ENCODE measurements around the gene KATNA1. TPM values are rescaled to one million over a fixed set of nuclear protein-coding genes. Genes with fewer than 3 reads are reported as not detected.

The KATNA1 gene
- total and polyA plus RNA-seq, 9 of the 15 experiments (the other 6 are each of a cell fraction or from before 2014, with no cell fraction given) = 22.5 to 76.9 (median 45.0) TPM

- TF ChIP-seq TEAD4 (IDR thresholded peaks at IDR 0.05; ENCODE audit: low read length) (0 out of 2 replicates have a peak, but pooled peaks have one; percentile 29), TEAD4 (CRISPR knock-in tag; IDR thresholded peaks at IDR 0.05; ENCODE audit: borderline replicate concordance) (no peak), EP300 (IDR thresholded peaks at IDR 0.05; ENCODE audit: low read length) (no peak), MECOM (CRISPR knock-in tag; IDR thresholded peaks at IDR 0.05) (peak; percentile 10; the same call in 1 of the 2 replicates), GABPA (tag; conservative IDR thresholded peaks at IDR 0.05; ENCODE audit: low read depth) (no peak; the same call in 1 of the 2 replicates), NONO (IDR thresholded peaks at IDR 0.05; ENCODE audit: low read depth in 2 of 2, low read length in 1 of 2) (no peak), MYC (IDR thresholded peaks at IDR 0.05; ENCODE audit: low read depth, low read length) (peak; percentile 82), MYC (CRISPR knock-in tag; IDR thresholded peaks at IDR 0.05; ENCODE audit: borderline replicate concordance, low read depth) (0 out of 2 replicates have a peak, but pooled peaks have one; percentile 58), ZFP30 (CRISPR knock-in tag; IDR thresholded peaks at IDR 0.05; ENCODE audit: borderline replicate concordance) (no peak), ZFX (CRISPR knock-in tag; IDR thresholded peaks at IDR 0.05) (no peak), XRCC5 (IDR thresholded peaks at IDR 0.05; ENCODE audit: low read depth, low read length) (peak; percentile 83), MCM7 (IDR thresholded peaks at IDR 0.05) (no peak; a peak in 1 of 4 replicates), RFX1 (IDR thresholded peaks at IDR 0.05) (no peak), SREBF2 (CRISPR knock-in tag; IDR thresholded peaks at IDR 0.05) (no peak)
- TF ChIP-seq, protein P1, sequence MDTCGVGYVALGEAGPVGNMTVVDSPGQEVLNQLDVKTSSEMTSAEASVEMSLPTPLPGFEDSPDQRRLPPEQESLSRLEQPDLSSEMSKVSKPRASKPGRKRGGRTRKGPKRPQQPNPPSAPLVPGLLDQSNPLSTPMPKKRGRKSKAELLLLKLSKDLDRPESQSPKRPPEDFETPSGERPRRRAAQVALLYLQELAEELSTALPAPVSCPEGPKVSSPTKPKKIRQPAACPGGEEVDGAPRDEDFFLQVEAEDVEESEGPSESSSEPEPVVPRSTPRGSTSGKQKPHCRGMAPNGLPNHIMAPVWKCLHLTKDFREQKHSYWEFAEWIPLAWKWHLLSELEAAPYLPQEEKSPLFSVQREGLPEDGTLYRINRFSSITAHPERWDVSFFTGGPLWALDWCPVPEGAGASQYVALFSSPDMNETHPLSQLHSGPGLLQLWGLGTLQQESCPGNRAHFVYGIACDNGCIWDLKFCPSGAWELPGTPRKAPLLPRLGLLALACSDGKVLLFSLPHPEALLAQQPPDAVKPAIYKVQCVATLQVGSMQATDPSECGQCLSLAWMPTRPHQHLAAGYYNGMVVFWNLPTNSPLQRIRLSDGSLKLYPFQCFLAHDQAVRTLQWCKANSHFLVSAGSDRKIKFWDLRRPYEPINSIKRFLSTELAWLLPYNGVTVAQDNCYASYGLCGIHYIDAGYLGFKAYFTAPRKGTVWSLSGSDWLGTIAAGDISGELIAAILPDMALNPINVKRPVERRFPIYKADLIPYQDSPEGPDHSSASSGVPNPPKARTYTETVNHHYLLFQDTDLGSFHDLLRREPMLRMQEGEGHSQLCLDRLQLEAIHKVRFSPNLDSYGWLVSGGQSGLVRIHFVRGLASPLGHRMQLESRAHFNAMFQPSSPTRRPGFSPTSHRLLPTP (IDR thresholded peaks at IDR 0.05; ENCODE audit: borderline replicate concordance, extremely low read depth, insufficient read length) = no peak
Measured at GRCh38 chr6:149565527-149566409, 82.7 kb downstream of the KATNA1 start, which contains the start of gene GINM1 (continued).
